ENCODE results near the gene INIP.

The INIP gene

DNA sequence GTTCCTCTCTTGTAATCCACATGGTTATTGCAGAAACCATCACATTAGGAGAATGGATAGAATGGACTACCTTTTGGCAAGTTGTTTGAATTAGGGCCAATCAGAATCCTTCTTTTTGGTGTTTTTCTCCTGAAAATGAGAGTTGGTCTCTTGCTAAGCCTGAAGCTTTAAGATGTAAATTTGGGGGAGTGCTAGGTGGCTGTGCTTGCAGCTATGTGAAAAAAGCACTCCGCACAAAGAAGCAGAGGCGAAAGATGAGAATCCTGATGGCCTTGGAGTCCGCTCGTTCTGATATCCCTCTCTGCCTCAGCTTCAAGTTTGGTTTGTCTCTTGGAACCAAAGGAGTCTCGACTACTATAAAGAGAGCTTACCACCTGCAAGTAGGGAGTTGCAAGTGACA, 63.6 kb downstream of the INIP start:
- no peaks in the 10 kb centered on the region for H3K27me3 ChIP-seq (replicated peaks; ENCODE audit: insufficient read depth, low read length)
- no peak overlapping the region for H3K9ac ChIP-seq (ENCODE audit: low read length)

DNA sequence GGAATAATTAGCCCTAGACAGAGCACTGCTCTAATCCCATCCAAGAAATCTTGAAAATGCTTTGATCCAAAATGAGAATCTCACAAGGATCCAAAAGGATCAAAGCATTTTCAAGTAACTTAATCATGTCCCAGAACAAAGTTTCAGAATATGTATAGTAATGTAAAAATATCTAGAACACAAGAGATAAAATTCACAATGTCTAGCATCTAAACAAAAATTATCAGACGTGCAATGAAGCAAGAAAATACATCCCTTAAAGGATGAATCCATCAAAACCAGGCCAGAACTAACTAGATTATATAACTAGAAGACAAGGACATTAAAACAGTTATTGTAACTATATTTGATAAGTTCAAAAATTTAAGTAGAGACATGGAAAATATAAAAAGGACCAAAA, 69.3 kb downstream of the INIP start:
- Histone ChIP-seq H3K9me2 (replicated peaks; ENCODE audit: insufficient read depth, low read length) (no peaks in the 10 kb centered on the region), H2AFZ (ENCODE audit: low read length) (no peak overlapping the region), H3K4me3 (ENCODE audit: low read length) (no peak overlapping the region), H3K9ac (ENCODE audit: low read length) (no peak overlapping the region), H3K27ac (ENCODE audit: low read length) (no peak overlapping the region), H3K27me3 (replicated peaks; ENCODE audit: insufficient read depth, low read length) (no peaks in the 10 kb centered on the region), H4K20me1 (ENCODE audit: insufficient read depth, low read length) (no peaks in the 10 kb centered on the region), H3K4me1 (ENCODE audit: low read length) (no peaks in the 10 kb centered on the region), H3F3A (ENCODE audit: insufficient read depth, low read length) (no peaks in the 10 kb centered on the region), H3K79me2 (ENCODE audit: low read length) (no peaks in the 10 kb centered on the region), H3K4me2 (ENCODE audit: low read depth, low read length) (no peak overlapping the region), H3K36me3 (replicated peaks; ENCODE audit: insufficient read depth, low read length) (no peaks in the 10 kb centered on the region), H3K9me3 (replicated peaks; ENCODE audit: insufficient read depth, low read length) (no peaks in the 10 kb centered on the region)
- no peak for DNase-seq
- TF ChIP-seq EZH2 (optimal IDR thresholded peaks at IDR 0.05; ENCODE audit: low read depth, low read length) (no peak), EZH2phosphoT487 (IDR thresholded peaks at IDR 0.05; ENCODE audit: low read length) (no peak)
- TF ChIP-seq, protein P1, sequence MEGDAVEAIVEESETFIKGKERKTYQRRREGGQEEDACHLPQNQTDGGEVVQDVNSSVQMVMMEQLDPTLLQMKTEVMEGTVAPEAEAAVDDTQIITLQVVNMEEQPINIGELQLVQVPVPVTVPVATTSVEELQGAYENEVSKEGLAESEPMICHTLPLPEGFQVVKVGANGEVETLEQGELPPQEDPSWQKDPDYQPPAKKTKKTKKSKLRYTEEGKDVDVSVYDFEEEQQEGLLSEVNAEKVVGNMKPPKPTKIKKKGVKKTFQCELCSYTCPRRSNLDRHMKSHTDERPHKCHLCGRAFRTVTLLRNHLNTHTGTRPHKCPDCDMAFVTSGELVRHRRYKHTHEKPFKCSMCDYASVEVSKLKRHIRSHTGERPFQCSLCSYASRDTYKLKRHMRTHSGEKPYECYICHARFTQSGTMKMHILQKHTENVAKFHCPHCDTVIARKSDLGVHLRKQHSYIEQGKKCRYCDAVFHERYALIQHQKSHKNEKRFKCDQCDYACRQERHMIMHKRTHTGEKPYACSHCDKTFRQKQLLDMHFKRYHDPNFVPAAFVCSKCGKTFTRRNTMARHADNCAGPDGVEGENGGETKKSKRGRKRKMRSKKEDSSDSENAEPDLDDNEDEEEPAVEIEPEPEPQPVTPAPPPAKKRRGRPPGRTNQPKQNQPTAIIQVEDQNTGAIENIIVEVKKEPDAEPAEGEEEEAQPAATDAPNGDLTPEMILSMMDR (IDR thresholded peaks at IDR 0.05; ENCODE audit: low read length): no peak

More for the DNA sequence above, 63.6 kb downstream of the INIP start:
- no peak overlapping the region for H2AFZ ChIP-seq (ENCODE audit: low read length)
- H3K9me3 ChIP-seq (replicated peaks; ENCODE audit: insufficient read depth, low read length): no peaks in the 10 kb centered on the region
- no peak for TF ChIP-seq EZH2 (optimal IDR thresholded peaks at IDR 0.05; ENCODE audit: low read depth, low read length)
- TF ChIP-seq, protein P1 (IDR thresholded peaks at IDR 0.05; ENCODE audit: low read length): no peak
- TF ChIP-seq EZH2phosphoT487 (IDR thresholded peaks at IDR 0.05; ENCODE audit: low read length): no peak
- no peaks in the 10 kb centered on the region for H3K36me3 ChIP-seq (replicated peaks; ENCODE audit: insufficient read depth, low read length)
- no peaks in the 10 kb centered on the region for H3K4me1 ChIP-seq (ENCODE audit: low read length)
- no peak overlapping the region for H3K27ac ChIP-seq (ENCODE audit: low read length)
- H4K20me1 ChIP-seq (ENCODE audit: insufficient read depth, low read length): no peaks in the 10 kb centered on the region
- H3K4me2 ChIP-seq (ENCODE audit: low read depth, low read length): no peak overlapping the region
- H3F3A ChIP-seq (ENCODE audit: insufficient read depth, low read length): no peaks in the 10 kb centered on the region
- H3K4me3 ChIP-seq (ENCODE audit: low read length): no peak overlapping the region
- H3K79me2 ChIP-seq (ENCODE audit: low read length): no peaks in the 10 kb centered on the region
- no peak for DNase-seq
- H3K9me2 ChIP-seq (replicated peaks; ENCODE audit: insufficient read depth, low read length): no peaks in the 10 kb centered on the region

DNA sequence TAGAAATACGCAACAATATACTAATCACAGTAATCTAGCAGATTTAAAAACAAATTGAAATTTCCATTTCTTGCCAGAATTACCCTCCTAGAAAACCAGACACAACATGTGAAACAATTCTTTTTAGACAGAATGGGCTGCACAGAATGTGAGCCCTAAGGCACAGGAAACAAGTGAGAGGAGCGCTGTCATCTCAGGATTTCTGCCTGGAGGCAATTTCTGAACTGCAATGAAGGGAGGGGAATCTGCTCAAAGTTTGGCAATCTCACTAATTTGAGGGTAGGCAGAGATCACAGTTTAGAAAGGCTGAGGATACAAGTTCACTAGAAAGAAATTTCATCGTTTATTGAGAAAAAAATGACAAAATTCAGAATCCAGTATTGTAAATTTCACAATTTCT, 70.3 kb downstream of the INIP start:
- Histone ChIP-seq H3K4me2 (ENCODE audit: low read depth, low read length) (no peak overlapping the region), H3K4me3 (ENCODE audit: low read length) (no peak overlapping the region), H3K9me3 (replicated peaks; ENCODE audit: insufficient read depth, low read length) (no peaks in the 10 kb centered on the region), H3K79me2 (ENCODE audit: low read length) (no peaks in the 10 kb centered on the region), H3K27ac (ENCODE audit: low read length) (no peak overlapping the region), H2AFZ (ENCODE audit: low read length) (no peak overlapping the region), H3K36me3 (replicated peaks; ENCODE audit: insufficient read depth, low read length) (no peaks in the 10 kb centered on the region), H3F3A (ENCODE audit: insufficient read depth, low read length) (no peaks in the 10 kb centered on the region), H3K27me3 (replicated peaks; ENCODE audit: insufficient read depth, low read length) (no peaks in the 10 kb centered on the region), H4K20me1 (ENCODE audit: insufficient read depth, low read length) (no peaks in the 10 kb centered on the region), H3K9ac (ENCODE audit: low read length) (no peak overlapping the region), H3K4me1 (ENCODE audit: low read length) (no peaks in the 10 kb centered on the region), H3K9me2 (replicated peaks; ENCODE audit: insufficient read depth, low read length) (no peaks in the 10 kb centered on the region)
- DNase-seq: no peak
- TF ChIP-seq EZH2phosphoT487 (IDR thresholded peaks at IDR 0.05; ENCODE audit: low read length) (no peak), EZH2 (optimal IDR thresholded peaks at IDR 0.05; ENCODE audit: low read depth, low read length) (no peak)
- TF ChIP-seq, protein P1 (IDR thresholded peaks at IDR 0.05; ENCODE audit: low read length): no peak

Data from MM.1S (cell line).